Esophagus (tissue), 2 donors: ENCODE results near the gene MSH2. TPM values are rescaled to one million over a fixed set of nuclear protein-coding genes. Genes with fewer than 3 reads are reported as not detected.
A peak's percentile ranks its signal among the peaks of the same experiment; 100 is the strongest.

Experiments
- H3K27ac ChIP-seq, 2 donors: one replicate each; pipeline ENCODE4 v1.5.1; 2013; ENCODE audit warnings: low read depth in 2 of 2, mild to moderate bottlenecking in 2 of 2, inconsistent platforms in 1 of 2, low read length in 1 of 2, moderate library complexity in 1 of 2
- H3K27me3 ChIP-seq, 2 donors: one replicate each; pipeline ENCODE4 v1.6.1; 2013; ENCODE audit warnings: low read length in 2 of 2, control low read depth in 1 of 2, mild to moderate bottlenecking in 1 of 2; ENCODE audit not compliant: insufficient read depth in 2 of 2, control insufficient read depth in 1 of 2
- H3K36me3 ChIP-seq, 2 donors: one replicate each; pipeline ENCODE4 v1.6.1; 2013; ENCODE audit warnings: low read length in 1 of 2; ENCODE audit not compliant: control insufficient read depth in 2 of 2, insufficient read depth in 2 of 2
- H3K4me1 ChIP-seq, 2 donors: one replicate each; pipeline ENCODE4 v1.6.1; 2013; ENCODE audit warnings: low read length in 1 of 2; ENCODE audit not compliant: control insufficient read depth in 2 of 2, insufficient read depth in 2 of 2
- H3K4me3 ChIP-seq, 2 donors: one replicate each; pipeline ENCODE4 v1.5.1; 2013; ENCODE audit warnings: low read length in 2 of 2, mild to moderate bottlenecking in 2 of 2, low read depth in 1 of 2, moderate library complexity in 1 of 2
- H3K9me3 ChIP-seq, 2 donors: one replicate each; pipeline ENCODE4 v1.6.1; 2013; ENCODE audit warnings: mild to moderate bottlenecking in 2 of 2, low read depth in 1 of 2, low read length in 1 of 2, moderate library complexity in 1 of 2; ENCODE audit not compliant: control insufficient read depth in 2 of 2, insufficient read depth in 1 of 2
- WGBS, 2 donors: extraction: QIAGEN DNeasy Blood & Tissue Kit; methylation state at CpG; one replicate each; pipeline ENCODE4 v1.1.7; 2013; 5-methylcytosine and 5-hydroxymethylcytosine counted together
- polyA plus RNA-seq, 2 donors: library from polyadenylated mRNA; stranded (reverse); fragments of 200-250 nt; gene quantifications; one replicate each; pipeline ENCODE4 v1.2.3, GENCODE V29; 2013
- donor health status: healthy with polysubstance abuse.
- donor health status: Bipolar disorder and iron deficiency.

MSH2 gene
- polyA plus RNA-seq, 2 donors, result 6.2 to 12.0 TPM

GRCh38 chr2:47520302-47520630, 117.3 kb downstream of the MSH2 start:
- Histone ChIP-seq H3K9me3 (no peaks in the 10 kb centered on the region), H3K4me3 (peak overlapping the region in 1 of 2 donors; percentile 39), H3K4me1 (peaks cover 7 to 10% of the 10 kb centered on the region in 2 donors), H3K36me3 (no peaks in the 10 kb centered on the region), H3K27ac (no peak overlapping the region), H3K27me3 (no peaks in the 10 kb centered on the region)
- 46 to 54% methylated on average over 8 of the region's 8 CpGs for WGBS, 2 donors

- Histone ChIP-seq H3K4me1 (peaks cover 7 to 10% of the 10 kb centered on the region in 2 donors), H3K4me3 (peak overlapping the region; percentile 39 to 42), H3K27ac (no peak overlapping the region), H3K36me3 (no peaks in the 10 kb centered on the region), H3K27me3 (no peaks in the 10 kb centered on the region), H3K9me3 (no peaks in the 10 kb centered on the region)
- WGBS, 2 donors, result 1 to 2% methylated on average over 97 of the region's 97 CpGs
These were observed 118.1 kb downstream of the MSH2 start for GRCh38 chr2:47520825-47521665.

- Histone ChIP-seq H3K4me1 (peaks cover 7 to 10% of the 10 kb centered on the region in 2 donors), H3K9me3 (no peaks in the 10 kb centered on the region), H3K36me3 (no peaks in the 10 kb centered on the region), H3K27me3 (no peaks in the 10 kb centered on the region), H3K4me3 (peak overlapping the region; percentile 39 to 42), H3K27ac (no peak overlapping the region)
- WGBS, 2 donors, result 20 to 25% methylated on average over 20 to 22 of the region's 22 CpGs
These were observed 118.8 kb downstream of the MSH2 start for GRCh38 chr2:47521666-47522285.

GRCh38 chr2:47525167-47525566, 122.2 kb downstream of the MSH2 start:
- no peaks in the 10 kb centered on the region for H3K27me3 ChIP-seq
- H3K4me3 ChIP-seq, result no peak overlapping the region
- WGBS, 2 donors, result 94 to 95% methylated on average over 4 of the region's 4 CpGs
- peaks cover 7 to 10% of the 10 kb centered on the region in 2 donors for H3K4me1 ChIP-seq
- H3K27ac ChIP-seq, result no peak overlapping the region
- H3K9me3 ChIP-seq, result no peaks in the 10 kb centered on the region
- H3K36me3 ChIP-seq, result no peaks in the 10 kb centered on the region

GRCh38 chr2:47528455-47528854, 125.5 kb downstream of the MSH2 start:
- 89 to 91% methylated on average over 6 of the region's 6 CpGs for WGBS, 2 donors
- Histone ChIP-seq H3K27me3 (no peaks in the 10 kb centered on the region), H3K4me1 (no peaks in the 10 kb centered on the region)

GRCh38 chr2:47528874-47529273, 125.9 kb downstream of the MSH2 start:
- no peaks in the 10 kb centered on the region for H3K36me3 ChIP-seq
- no peaks in the 10 kb centered on the region for H3K4me1 ChIP-seq
- H3K27me3 ChIP-seq, result no peaks in the 10 kb centered on the region
- no peak overlapping the region for H3K4me3 ChIP-seq
- WGBS, 2 donors, result 70% methylated on average over 6 of the region's 6 CpGs
- H3K9me3 ChIP-seq, result no peaks in the 10 kb centered on the region
- no peak overlapping the region for H3K27ac ChIP-seq

More at GRCh38 chr2:47528455-47528854, 125.5 kb downstream of the MSH2 start:
- Histone ChIP-seq H3K4me3 (no peak overlapping the region), H3K27ac (no peak overlapping the region), H3K36me3 (no peaks in the 10 kb centered on the region), H3K9me3 (no peaks in the 10 kb centered on the region)

- H3K27me3 ChIP-seq, result no peaks in the 10 kb centered on the region
- no peak overlapping the region for H3K4me3 ChIP-seq
- H3K9me3 ChIP-seq, result no peaks in the 10 kb centered on the region
- no peaks in the 10 kb centered on the region for H3K36me3 ChIP-seq
- H3K4me1 ChIP-seq, result no peaks in the 10 kb centered on the region
- 73 to 83% methylated on average over 16 of the region's 16 CpGs for WGBS, 2 donors
- H3K27ac ChIP-seq, result no peak overlapping the region
These were observed 127.3 kb downstream of the MSH2 start for GRCh38 chr2:47530105-47530760.

GRCh38 chr2:47531378-47532042, 128.6 kb downstream of the MSH2 start:
- Histone ChIP-seq H3K4me1 (no peaks in the 10 kb centered on the region), H3K36me3 (no peaks in the 10 kb centered on the region), H3K27ac (no peak overlapping the region), H3K27me3 (no peaks in the 10 kb centered on the region), H3K9me3 (no peaks in the 10 kb centered on the region), H3K4me3 (no peak overlapping the region)
- WGBS, 2 donors, result 93 to 94% methylated on average over 5 of the region's 5 CpGs
